Effector CD8-positive, alpha-beta T cell (primary cell): ENCODE results near the gene RNF213.

Experiments used
- DNase-seq: peaks from one replicate; lab custom pipeline; 2025; lab: John Stamatoyannopoulos, UW

RNF213 gene

DNA sequence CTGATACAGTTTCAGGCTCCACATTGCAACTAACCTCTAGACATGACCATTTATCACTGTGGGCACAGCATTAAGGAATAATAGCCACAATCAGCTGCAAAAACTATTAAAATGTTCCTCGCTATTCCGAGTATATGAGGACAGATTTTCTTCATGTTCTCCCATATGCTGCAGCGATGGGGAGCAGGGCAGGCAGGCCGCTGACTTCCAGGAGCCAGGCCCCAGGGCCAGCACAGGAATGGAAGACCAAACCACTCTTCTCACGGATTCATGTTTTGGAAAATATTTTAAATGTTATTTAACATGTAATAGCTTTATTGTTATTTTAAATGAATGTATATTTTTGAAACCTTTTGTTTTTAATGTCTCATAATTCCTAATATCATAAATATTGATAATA lies 110.5 kb downstream of the RNF213 start:
- DNase-seq = no peak

DNA sequence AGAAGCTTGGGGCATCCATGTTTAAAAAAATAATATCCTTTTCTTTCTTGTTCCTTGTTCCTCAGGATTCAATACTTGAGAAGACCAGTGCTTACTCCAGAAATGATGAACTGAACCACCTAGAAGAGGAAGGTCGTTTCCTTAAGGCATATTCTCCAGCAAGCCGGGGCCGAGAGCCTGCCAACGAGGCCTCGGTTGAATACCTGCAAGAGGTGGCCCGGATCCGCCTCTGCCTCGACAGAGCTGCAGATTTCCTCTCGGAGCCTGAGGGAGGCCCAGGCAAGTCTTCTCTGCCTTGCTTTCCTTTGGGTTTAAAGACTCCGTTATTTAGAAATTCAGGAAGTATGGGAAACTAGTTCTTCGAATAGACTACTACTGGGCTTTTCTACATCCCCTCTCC lies 111.8 kb downstream of the RNF213 start:
- no peak for DNase-seq

DNA sequence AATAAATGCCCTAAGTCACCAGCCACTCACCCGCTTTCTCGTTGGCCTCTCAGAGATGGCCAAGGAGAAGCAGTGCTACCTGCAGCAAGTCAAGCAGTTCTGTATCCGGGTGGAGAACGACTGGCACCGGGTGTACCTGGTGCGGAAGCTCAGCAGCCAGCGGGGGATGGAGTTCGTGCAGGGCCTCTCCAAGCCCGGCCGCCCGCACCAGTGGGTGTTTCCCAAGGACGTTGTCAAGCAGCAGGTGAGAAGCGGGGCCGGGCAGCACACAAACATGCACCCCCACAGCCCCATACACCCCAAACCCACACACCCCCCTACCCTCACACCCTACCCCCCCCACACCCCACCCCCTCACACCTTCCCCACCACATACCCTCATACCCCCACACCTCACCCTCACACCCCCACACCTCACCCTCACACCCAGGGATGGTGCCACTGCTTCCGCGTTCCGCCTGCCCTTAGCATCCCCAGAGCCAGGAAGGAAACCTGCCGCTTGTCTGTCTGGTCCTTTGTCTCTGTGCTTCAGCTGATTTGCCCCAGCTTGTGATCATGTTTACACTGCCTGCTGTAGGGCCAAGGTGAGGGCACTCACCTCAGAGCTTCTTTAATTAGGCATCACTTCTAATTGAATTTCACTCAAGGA lies 112.4 kb downstream of the RNF213 start:
- DNase-seq = no peak

DNA sequence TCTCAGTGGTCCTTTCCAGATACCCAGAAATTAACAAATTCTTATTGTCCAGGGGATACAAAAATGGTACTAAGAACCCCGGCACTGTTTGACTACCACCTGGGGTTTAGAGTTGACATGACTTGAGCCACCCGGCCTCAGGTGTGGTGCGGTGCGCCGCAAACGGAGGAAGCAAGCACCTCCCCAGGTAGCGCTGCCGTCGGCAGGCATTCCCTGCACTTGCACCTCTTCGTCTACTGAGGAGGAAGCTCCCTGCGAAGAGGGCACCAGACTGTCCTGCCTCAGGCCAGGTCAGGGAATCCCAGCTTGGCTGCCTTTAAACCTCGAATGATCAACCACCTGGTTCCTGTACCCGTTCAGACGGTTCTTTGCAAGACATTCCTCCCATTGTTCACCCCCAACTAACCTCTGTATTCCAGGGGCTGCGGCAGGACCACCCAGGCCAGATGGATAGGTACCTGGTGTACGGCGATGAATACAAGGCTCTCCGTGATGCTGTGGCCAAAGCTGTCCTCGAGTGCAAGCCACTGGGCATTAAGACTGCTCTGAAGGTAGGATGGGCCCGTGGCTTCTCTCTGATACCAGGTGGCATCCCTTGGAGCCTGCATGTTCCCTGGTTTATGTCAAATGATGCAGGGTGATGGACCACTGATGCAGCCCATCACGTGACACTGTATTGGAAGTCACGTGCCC lies 113.5 kb downstream of the RNF213 start:
- no peak for DNase-seq

DNA sequence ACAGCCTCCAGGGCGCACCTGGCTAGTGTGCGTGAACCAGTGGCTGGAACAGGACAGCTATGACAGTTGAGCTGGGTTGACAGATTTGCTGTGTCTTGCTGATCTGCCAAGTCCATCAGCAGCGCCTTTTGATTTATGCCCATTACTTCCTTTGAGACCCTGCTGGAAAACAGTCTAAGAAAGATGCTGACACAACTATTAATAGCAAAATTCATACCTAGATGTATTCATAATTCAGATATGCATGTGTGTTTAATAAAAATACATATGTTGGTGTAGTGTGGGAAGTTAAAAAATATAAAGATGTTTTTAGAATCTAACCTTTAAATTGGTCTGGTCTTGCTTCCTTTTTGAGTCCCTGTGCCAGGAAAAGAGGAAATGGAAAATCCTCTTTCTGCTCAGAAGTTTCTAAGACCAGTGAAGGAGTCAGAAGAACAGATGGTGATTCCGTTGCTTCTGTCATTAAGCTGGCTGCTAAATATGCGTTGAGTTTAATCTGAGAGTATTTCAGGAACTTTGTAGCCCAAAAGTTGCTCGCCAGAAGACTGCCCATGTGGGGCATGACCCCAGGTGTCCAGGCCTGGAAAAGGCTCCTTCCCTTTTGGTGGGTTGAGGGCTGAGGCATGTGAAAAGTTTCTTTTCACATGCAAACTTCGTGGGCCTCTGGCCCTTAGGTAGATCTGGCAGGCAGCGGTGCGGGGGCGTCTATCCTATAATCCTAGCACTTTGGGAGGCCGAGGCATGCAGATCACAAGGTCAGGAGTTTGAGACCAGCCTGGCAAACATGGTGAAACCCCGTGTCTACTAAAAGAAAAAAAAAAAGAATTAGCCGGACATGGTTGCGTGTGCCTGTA lies 114.3 kb downstream of the RNF213 start:
- DNase-seq = no peak

DNA sequence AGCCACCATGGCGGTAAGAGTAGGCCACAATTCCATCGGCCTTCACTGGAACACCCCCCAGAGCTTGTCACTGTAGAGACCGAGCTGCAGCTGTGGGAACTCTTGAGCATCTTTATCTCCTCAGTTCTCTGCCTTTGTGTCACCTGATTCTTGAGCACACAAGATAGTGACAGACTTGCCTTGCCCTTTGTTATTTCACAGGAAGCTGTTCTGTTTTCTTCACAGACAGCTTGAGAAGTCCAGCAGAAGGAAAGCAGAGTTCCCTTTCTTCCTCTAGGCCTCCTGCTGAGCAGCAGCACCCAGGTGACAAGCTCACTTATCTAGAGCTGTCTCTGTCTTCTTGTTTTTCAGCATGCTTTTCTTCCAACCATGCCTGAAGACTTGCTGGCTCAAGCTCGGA lies 115.9 kb downstream of the RNF213 start:
- no peak for DNase-seq

DNA sequence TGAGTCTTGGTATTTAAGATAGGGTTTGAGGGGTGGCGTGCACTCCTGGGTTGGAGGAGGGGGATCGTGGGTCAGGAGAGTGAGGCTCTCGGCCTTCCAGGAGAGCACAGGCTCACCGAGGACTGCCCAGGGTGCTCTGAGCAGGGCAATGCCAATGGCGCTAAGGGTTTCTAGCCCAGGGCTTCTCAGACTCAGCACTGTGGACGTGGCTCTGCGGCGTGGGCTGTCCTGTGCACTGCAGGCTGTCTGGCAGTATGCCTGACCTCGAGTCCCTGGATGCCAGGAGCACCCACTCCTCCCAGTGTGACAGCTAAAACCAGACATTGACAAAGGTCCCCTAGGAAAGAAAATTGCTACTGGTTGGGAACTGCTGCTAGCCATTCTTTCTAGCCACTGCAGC lies 117.1 kb downstream of the RNF213 start:
- no peak for DNase-seq

DNA sequence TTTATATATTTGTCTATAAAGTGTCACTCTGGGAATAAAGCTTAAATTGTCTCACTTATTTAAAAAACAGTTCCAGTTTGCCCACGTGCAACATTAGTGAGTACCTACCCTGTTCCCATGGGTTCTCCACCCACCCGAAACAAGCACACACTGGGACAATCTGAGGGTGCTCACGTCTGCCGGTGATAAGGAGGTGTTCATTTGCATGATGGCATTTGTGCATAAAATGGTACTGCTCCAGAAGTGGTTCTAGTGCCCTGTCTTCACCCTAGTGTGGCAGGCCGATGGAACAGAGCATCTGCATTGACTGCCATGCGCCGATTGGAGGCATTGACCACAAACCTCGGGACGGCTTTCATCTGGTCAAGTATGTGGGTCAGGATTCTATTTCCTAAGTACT lies 118.7 kb downstream of the RNF213 start:
- no peak for DNase-seq

DNA sequence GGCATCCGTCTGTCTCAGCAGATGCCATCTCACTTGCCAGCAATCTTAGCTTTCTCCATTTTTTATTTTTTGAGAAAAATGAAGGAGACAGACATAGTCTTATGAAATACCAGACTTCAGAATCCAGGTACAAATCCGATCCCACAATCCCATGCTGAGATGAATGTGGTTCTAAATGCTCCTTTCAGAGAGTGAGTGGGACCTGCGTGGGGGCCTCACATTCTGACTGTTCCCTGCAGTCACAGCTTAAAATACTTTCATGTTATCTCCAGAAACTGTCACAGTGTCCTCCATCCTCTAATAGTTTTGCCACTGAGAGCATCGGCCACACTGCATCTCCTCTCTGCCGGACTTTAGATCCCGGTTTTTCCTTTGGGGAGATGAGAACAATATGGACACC lies 119.4 kb downstream of the RNF213 start:
- no peak for DNase-seq

DNA sequence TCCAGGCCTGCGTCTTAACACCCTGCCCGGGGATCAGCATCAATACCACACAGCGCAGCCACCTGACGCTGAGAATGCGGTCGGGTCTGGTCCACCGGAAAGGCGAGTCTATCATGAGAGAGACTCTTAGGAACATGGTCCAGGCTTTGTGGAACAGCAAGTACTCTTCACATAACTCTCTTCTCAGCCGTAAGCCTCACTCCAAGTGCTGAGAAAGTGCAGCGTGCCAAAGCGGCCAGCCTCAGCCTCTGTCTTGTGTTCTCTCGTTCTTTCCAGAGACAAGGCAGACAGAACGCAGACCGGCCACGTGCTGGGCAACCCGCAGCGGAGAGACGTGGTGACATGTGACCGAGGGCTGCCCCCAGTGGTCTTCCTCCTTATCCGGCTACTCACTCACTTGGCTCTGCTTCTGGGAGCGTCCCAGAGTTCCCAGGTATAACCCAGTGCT lies 119.9 kb downstream of the RNF213 start:
- no peak for DNase-seq

DNA sequence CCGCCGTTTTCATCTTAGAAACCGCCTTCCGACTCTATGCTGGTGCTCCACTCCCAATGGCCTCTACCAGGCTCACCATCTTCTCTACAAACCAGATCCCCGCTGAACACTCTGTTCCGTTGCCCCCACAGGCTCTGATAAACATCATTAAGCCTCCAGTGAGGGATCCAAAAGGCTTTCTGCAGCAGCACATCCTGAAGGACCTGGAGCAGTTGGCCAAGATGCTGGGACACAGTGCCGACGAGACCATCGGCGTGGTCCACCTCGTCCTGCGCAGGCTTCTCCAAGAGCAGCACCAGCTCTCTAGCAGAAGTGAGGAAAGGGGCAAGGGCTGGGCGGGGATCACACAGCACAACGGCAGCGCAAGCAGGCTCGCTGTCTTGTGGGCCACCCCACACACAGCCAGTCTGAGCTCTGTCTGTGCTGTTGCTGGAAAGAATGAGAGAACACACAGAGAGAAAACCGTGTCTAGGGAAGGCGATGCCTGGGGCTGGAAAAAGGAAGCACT lies 120.8 kb downstream of the RNF213 start:
- no peak for DNase-seq

DNA sequence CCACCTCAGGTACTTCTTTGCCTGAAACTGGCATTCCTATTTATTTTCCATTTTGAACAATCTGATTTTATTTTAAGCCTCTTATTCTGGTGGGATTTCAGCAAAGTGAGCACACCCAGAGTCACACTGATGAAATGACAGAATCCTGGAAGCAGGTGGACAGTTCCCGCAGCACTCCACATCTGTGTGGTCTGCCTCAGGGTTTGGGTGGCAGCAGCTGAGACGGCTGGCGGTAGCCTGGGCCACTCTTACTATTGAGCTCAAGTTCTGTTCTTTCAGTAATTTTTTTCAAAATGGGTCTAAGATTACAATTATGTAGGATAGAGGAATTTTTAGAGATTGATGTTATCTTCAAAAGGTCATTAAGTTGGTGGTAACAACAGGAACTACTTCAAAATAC lies 121.8 kb downstream of the RNF213 start:
- no peak for DNase-seq

DNA sequence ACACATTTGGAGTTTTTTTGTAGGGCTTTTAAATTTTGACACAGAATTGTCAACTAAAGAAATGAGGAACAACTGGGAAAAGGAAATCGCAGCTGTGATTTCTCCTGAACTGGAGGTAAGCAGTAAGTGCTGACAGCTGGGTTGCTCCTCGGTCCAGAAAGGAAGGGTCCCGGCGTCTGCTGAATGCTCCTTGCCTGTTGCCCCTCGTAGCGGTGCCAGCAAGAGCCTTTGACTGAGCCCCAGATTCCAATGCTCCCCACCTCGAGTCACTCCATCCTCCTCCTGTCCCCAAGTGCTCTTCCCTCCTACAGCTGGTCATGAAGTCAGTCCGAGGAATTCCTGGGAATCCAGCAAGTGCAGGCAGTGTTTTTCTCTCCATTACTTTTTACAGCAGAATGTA lies 122.3 kb downstream of the RNF213 start:
- DNase-seq = no peak

DNA sequence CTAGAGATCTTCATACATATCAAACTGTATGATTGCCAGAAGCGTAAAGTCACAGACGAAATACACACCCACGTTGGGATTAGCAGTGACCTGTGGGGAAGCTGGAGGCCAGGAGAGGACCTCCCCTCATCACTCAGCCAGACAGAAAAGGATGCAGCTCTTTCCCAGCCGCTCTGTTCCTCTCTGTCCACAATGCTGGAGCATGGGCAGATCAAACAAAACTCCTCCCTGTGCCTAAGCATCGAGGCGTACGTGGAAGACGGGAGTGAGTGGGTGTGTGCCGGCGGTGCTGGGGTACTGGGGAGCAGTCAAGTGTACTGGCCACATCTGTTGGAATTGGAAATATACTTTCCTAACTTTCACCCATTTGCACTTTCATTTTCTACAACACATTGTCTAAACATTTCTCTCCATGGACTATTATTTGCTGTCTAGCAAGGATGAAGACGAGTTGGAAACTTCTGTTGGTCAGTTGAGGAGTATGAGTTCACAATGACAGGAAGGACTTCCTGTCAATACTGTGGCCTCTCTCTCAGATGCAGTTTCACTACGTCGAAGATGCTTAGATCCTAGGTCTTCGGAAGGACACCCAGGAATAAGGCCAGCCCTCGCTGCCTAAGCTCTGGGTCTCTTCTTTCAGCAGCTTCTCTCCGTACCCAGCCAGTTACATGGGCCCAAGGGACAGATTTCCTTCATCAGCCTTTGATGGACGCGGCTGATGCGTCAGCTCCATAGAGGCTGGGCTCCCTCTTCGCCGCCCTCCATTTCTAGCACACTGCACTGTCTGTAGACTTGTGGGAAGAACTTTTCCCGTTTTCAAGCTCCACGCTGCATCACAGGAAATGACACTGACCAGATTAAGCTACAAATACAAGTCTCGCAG lies 123.7 kb downstream of the RNF213 start:
- no peak for DNase-seq

DNA sequence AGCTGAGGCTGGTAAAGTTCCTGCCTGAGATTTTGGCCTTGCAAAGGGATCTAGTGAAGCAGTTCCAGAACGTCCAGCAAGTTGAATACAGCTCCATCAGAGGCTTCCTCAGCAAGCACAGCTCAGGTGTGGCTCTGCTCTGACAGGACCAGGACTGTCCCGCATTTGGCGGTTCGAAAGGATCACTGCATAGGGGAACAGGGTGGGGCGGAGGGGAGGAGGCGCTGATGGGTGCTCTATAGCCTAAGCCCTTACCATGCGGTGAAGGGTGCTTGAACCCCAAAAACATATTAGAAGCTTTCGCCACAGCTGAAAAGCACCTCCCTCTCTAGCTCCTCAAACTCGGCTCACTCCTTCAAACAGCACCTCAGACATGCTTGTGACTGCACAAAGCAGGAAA lies 124.4 kb downstream of the RNF213 start:
- no peak for DNase-seq

DNA sequence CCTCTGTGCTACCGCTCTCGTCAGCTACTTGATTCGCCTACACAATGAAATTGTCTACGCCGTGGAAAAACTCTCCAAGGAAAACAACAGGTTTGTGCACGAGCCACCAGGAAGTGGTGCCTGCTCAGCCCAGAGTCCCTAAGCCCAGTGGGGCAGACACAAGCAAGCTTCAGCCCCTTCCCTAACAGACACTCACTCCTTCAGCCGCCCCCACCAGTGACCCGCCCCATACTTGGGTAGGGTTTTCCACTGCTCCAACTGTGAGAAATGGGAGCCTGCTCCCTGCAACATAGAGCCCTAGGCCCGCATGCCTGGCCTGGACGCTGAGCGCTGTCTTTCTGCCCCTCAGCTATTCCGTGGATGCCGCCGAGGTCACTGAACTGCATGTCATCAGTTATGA lies 125.7 kb downstream of the RNF213 start:
- DNase-seq = no peak

DNA sequence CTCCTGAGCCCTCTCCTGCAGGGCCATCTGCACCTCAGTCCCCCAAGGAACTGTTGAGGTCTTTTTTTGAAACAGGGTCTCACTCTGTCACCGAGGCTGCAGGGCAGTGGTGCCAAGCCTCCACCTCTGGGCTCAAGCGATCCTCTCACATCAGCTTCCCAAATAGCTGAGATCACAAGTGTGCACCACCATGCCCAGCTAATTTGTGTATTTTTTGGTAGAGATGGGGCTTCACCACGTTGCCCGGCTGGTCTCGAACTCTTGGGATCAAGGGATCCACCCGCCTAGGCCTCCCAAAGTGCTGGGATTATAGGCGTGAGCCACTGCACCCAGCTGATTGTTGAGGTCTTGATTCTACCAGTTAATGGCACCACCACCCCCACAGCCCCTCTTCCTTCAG lies 126.4 kb downstream of the RNF213 start:
- DNase-seq = no peak

DNA sequence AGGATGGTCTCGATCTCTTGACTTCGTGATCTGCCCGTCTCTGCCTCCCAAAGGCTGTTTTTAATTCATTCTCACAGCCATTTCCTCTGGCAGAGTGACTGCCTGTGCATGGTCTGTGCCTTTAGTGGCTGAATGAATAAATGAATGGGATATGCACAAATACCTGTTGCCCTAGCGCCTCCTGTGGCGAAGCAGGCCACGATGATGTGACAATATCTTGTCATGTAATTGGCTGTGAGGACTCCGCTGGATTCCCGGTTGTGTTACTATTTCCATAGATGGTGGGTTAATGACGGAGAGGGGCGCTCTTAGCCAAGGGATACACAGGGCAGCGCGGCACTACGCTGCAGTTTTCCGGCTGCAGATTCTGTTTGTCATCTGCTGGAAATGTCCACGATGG lies 127.5 kb downstream of the RNF213 start:
- no peak for DNase-seq

DNA sequence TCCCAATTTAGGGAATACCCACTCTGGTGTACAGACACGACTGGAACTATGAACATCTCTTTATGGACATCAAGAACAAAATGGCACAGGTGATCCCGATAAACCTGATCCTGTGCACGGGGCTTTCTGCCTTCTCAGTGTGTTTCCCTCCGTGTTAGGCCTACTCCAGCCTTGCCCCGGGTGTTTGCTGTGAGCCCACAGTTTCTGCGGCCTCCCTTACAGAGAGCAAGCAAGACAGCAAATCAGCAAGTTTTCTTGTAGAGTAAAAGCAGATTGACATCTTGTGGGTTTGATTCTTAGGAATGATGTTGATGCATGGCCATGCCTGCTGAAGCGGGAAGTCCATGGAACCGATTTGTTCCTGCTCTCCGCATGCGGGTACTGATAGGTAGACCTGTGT lies 127.9 kb downstream of the RNF213 start:
- no peak for DNase-seq

DNA sequence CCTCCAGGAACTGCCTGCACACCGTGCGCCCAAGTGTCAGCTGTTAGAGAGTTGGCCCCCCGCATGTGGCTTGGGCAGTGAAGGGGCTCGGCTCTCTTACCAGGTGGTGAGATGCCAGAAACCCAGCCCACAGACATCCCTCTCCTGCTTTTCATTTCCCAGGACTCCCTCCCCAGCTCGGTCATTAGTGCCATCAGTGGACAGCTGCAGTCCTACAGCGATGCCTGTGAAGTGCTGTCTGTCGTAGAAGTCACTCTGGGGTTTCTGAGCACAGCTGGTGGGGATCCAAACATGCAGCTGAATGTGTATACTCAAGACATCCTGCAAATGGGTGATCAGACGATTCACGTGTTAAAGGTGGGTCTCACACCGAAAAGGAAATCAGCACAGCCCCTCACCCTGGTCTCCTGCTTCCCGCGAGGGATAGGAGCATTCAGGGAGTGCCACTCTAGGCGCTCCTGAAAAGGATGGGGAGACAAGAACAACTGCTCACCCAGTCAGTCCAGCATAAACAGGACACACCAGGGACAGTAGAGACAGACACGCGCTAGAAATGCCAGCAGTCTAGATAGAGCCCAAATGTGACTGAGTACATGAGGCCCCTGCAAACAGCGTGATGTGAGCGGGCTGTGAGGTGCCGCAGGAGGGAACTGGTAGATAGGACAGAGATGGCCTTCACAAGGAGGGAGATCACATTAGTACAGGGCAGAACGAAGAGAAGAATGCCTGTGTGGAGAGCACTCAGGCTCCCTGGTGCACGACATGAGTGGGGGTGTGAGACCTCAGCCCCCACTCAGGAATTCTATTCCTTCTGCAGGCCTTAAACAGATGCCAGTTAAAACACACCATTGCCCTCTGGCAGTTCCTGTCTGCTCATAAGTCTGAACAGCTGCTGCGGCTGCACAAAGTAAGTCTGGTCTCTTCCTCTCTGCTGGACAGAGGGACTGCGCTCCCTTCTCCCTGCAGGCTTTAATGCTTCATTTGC lies 128.7 kb downstream of the RNF213 start:
- DNase-seq = no peak
